Fibroblast of upper back skin (primary cell): ENCODE results near the gene NOM1.
"Not testable (repeated sequence)": the region's sequence is repeated elsewhere in the genome, so short reads cannot be mapped to it uniquely, and the experiment has no call there.

Source experiments
- DNase-seq: peaks from one replicate; pipeline ENCODE4 v3.0.0-alpha.2; 2013

NOM1 gene, protein sequence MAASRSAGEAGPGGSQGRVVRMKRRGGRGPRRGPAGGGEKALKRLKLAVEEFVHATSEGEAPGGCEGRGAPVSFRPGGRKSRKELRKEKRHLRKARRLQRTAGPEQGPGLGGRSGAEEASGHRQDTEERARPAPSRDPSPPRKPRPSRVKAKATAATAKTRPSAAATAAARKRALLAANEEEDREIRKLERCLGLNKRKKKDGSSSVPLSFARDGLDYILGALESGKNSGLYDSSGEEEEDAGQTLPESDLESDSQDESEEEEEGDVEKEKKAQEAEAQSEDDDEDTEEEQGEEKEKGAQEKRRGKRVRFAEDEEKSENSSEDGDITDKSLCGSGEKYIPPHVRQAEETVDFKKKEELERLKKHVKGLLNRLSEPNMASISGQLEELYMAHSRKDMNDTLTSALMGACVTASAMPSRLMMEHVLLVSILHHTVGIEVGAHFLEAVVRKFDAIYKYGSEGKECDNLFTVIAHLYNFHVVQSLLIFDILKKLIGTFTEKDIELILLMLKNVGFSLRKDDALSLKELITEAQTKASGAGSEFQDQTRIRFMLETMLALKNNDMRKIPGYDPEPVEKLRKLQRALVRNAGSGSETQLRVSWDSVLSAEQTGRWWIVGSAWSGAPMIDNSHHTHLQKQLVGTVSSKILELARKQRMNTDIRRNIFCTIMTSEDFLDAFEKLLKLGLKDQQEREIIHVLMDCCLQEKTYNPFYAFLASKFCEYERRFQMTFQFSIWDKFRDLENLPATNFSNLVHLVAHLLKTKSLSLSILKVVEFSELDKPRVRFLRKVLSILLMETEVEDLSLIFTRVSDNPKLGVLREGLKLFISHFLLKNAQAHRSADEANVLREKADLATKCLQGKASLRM

DNA sequence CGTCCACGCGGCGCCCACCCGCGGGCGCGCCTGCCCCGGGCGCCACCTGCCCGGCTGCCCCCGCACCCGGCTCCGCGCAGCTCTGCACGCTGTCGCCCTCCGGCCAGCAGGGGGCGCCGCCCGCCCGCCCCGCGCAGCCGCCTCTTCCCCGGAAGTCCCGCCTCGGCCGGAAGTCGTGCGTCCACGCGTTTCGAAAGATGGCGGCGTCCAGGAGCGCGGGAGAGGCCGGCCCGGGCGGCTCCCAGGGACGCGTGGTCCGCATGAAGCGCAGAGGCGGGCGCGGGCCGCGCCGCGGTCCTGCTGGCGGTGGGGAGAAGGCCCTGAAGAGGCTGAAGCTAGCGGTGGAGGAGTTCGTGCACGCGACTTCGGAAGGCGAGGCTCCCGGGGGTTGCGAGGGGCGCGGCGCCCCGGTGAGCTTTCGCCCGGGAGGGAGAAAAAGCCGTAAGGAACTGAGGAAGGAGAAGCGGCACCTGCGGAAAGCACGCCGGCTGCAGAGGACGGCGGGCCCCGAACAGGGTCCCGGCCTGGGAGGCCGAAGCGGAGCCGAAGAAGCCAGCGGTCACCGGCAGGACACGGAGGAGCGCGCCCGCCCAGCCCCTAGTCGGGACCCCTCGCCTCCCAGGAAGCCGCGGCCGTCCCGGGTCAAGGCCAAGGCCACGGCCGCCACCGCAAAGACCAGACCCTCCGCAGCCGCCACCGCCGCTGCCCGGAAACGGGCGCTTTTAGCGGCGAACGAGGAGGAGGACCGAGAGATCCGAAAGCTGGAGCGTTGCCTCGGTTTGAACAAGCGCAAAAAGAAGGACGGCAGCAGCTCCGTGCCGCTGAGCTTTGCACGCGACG, at the start of gene NOM1:
TSS of gene NOM1 (plus strand) at position 172 of the 840 bp plus-strand sequence. CDS start at position 198, 26 bp downstream.
- DNase-seq, result peak; percentile 83

DNA sequence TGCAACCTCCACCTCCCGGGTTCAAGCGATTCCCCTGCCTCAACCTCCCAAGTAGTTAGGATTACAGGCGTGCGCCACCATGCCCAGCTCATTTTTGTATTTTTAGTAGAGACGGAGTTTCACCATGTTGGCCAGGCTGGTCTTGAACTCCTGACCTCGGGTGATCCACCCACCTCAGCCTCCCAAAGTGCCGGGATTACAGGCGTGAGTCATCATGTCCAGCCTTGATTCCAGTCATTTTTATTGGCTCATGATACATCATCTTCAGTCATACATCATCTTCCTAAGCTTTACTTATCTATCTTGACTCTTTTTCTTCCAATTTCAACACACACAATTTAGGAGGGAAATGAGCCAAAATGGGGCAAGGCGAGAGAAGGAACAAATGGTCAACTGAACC, 49.4 kb upstream of the NOM1 start:
- not testable (repeated sequence) for DNase-seq

DNA sequence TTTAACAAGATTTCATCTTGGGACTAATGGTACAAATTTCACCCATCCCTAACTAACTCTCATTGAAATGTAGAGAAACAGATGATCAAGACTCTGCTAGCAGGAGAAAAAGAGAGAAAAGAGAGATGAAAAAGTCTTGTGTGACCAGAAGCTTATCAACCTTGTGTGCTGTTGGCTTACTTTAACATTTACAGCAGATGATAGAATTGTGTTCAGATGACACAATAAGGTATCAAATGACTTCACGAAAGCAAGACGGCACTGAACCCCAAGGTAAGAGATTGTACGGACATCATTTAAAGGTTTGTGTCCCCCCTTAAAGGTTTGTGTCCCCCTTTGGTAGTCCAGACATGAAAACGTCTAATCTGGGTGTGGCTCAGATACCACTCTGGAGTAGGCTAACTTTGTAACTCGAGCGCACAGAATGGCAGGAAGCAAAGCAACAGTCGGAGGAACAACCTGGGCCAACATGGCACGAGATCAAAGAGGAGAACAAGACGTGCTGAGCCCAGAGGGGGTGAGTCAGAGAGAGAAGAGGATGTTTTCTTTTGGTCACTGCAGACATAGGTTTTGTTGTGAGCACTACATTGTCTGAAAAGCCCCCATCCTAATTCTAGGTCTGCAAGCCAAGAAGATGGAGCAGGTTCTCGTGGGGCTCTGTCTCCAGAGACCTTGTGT, 46.1 kb upstream of the NOM1 start:
- peak; percentile 35 for DNase-seq

DNA sequence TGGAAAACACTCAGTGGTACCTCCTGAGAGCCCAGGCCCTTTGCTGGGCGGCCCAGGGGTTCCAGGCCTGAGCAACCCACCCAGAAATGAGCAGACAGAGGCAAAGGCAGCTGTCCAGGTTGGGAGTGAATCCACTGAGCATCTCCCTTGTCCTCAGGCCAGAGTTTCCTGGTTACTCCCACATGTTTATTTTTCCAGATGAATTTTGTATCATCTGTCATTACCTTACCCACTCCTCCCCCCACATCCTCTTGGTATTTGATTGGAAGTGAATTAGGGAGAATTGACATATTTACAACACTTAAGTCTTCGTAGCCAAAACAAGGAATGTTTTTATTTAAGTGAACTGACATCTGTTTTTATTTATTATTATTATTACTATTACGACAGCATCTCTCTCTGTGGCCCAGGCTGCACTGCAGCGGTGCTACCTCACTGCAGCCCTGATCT, 43.3 kb upstream of the NOM1 start:
- DNase-seq, result no peak

DNA sequence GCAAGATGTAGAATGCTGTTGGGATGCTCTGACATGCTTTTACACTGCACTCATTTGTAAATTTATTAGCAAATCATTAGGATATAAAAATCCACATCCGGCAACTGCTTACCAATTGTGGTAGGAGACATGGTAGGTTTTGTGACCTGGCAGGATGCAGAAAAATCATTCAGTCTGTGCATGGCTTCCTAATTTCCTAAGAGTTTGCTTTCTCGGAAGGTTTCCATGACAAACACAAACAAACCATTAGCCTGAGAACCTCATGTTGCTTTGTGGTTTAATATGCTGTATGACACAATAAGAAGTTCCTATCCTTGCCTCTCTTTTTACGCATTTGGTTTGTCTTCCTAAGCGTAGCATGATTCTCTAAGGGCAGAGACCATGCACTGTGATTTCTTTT, 41.9 kb upstream of the NOM1 start:
- peak; percentile 16 for DNase-seq

DNA sequence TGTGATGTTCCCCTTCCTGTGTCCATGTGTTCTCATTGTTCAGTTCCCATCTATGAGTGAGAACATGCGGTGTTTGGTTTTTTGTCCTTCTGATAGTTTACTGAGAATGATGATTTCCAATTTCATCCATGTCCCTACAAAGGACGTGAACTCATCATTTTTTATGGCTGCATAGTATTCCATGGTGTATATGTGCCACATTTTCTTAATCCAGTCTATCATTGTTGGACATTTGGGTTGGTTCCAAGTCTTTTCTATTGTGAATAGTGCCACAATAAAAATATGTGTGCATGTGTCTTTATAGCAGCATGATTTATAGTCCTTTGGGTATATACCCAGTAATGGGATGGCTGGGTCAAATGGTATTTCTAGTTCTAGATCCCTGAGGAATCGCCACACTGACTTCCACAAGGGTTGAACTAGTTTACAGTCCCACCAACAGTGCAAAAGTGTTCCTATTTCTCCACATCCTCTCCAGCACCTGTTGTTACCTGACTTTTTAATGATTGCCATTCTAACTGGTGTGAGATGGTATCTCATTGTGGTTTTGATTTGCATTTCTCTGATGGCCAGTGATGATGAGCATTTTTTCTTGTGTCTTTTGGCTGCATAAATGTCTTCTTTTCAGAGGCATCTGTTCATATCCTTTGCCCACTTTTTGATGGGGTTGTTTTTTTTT, 39.8 kb upstream of the NOM1 start:
- DNase-seq, result not testable (repeated sequence)

DNA sequence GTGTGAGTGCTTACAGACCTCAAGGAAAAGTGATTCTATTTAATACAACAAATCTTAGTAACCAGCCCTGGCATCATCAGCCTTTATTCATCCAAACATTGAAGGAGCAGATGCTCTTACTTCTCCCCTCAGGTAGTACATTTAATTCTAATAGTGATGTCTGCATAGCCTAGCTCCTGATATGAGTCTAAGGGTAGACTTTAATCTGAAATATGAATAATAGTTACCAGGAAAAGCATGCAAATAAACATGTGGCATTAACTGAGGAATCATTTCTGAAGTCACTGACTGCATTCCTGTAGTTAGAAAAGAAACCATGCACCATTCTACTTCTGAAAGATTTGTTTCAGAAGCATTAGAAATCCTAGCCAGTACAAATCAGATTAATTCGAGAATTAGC, 30.9 kb upstream of the NOM1 start:
- DNase-seq, result no peak

DNA sequence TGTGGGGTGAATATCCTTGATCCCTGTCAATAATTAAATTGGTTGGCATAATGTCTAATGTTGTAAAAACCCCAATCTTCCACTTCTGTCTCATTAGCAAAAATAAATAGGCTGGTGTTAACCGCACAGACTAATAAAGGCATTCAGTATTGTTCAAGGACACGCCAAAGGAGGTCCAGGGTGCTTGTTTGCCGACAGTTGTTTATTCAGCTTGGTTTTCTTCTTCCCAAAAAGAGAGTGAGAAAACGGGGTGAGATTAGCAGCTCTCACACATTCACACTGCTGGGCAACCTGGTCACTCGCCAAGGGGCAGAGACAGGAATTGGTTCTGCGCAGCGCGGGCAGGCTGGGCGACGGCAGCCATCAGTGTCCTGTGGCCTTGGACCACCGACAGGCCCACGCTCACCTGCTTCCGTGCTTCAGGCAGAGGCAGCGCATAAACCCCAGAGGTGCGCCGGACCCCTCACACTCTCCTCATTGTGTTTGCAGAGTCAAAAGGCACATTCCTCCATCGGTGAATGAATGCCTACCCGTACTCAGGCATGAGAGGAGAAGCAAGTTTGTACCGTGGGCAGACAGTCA, 30.3 kb upstream of the NOM1 start:
- DNase-seq, result no peak

DNA sequence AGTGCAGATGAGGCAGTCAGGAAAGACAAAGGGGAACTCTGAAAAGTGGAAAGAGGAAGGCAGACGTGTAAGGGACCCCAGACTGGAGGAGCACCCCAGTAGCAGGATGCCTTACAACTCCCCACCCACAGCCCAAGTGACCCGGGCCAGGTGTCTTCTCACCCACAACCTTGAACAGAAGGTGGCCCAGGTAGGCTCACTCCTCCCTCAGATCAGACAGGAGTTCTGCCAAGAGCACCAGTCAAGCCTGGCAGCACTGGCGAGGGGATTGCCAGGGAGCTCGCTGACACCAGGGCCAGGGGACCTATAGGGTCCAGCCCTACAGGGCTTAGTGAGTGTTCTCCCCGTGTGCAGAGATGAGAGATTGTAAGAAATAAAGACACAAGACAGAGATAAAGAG, 29.4 kb upstream of the NOM1 start:
- DNase-seq, result no peak

DNA sequence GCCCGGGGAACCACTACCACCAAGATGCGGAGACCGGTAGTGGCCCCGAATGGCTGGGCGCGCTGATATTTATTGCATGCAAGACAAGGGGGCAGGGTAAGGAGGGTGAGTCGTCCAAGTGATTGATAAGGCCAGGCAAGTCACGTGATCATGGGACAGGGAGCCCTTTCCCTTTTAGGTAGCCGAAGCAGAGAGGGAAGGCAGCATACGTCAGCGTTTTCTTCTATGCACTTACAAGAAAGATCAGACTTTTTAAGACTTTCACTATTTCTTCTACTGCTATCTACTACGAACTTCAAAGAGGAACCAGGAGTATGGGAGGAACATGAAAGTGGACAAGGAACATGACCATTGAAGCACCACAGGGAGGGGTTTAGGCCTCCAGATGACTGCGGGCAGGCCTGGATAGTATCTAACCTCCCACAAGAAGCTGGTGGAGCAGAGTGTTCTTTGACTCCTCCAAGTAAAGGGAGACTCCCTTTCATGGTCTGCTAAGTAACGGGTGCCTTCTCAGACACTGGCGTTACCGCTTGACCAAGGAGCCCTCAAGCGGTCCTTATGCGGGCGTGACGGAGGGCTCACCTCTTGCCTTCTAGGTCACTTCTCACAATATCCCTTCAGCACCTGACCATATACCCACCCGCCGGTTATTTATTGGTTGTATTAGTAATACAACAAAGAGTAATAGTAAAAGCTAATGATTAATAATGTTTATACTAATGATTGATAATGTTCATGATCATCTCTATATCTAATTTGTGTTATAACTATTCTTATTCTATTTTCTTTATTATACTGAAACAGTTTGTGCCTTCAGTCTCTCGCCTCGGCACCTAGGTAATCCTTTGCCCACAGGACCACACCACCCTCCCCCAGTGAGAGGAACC, 28.8 kb upstream of the NOM1 start:
- DNase-seq, result not testable (repeated sequence)

DNA sequence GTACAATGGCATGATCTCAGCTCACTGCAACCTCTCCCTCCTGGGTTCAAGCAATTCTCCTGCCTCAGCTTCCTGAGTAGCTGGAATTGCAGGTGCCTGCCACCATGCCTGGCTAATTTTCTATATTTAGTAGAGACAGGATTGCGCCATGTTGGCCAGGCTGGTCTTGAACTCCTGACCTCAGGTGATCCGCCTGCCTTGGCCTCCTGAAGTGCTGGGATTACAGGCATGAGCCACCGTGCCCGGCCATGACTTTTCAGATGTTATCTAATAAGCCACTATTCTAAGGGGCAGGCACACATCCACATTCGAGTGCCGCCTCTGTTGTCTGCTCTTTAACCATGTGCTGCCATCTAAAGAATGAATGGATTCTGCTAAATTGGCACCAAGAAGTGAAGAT, 27.2 kb upstream of the NOM1 start:
- DNase-seq, result not testable (repeated sequence)

DNA sequence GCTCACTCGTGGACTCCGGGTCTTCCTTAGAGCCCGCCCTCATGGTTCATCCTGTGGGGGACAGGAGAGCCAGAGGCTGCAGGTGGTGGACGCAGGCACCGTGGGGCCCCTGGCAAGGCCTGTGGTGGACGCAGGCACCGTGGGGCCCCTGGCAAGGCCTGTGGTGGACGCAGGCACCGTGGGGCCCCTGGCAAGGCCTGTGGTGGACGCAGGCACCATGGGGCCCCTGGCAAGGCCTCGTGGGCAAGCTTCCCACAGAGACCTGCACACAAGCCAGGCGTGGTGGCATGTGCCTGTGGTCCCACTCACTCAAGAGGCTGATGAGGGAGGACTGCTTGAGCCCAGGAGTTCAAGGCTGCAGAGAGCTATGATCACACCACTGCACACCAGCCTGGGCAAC, 23.7 kb upstream of the NOM1 start:
- not testable (repeated sequence) for DNase-seq

DNA sequence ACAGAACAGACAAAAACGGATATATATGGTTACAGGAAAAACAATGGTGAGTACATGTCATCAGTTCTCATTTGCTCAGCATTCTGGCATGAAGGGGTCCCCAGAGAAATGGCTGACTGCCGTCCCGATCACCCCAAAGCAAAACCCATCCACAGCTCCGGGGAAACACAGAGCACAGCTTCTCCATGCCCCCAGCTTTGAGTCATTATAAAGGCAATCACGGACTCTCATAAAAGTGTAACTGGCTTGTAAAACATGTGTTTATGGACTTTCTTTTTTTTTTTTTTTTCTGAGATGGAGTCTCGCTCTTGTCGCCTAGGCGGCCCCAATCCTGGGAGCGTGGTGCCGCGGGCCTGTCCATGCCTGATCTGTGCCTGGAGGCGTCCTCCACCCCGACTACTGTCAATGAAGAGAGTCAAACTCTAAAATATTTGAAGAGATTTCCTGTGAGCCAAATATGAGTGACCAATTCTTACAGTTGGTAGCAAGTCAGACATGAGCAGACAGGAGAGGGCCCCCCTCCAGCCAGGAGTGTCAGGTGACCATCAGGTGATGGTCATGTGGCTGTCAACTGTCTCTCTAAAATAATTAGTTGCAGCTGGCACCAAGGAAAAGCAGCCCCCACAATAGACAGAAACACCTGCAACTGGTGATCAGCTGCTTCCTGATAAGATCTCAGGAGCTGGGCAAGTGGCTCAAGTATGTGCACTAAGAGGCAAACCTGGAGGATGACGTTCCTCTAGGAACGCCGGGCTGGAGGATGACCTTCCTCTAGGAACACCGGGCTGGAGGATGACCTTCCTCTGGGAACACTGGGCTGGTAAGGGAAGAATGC, 21.7 kb upstream of the NOM1 start:
- DNase-seq, result no peak

DNA sequence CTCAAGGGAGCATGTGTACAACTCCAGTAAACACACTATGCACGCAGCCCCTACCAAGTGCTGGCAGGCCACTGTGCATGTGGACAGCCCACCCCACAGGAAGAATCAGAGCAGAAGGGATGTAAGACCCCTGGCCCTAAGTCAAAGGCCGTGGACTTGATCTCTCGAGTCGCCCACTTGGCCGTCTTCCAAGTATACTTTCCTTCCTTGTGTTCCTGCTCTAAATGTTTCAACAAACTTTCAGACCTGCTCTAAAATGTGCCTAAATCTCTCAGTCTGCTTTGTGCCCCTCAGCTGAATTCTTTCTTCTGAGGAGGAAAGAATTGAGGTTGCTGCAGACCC, 21.1 kb upstream of the NOM1 start:
- DNase-seq, result no peak

DNA sequence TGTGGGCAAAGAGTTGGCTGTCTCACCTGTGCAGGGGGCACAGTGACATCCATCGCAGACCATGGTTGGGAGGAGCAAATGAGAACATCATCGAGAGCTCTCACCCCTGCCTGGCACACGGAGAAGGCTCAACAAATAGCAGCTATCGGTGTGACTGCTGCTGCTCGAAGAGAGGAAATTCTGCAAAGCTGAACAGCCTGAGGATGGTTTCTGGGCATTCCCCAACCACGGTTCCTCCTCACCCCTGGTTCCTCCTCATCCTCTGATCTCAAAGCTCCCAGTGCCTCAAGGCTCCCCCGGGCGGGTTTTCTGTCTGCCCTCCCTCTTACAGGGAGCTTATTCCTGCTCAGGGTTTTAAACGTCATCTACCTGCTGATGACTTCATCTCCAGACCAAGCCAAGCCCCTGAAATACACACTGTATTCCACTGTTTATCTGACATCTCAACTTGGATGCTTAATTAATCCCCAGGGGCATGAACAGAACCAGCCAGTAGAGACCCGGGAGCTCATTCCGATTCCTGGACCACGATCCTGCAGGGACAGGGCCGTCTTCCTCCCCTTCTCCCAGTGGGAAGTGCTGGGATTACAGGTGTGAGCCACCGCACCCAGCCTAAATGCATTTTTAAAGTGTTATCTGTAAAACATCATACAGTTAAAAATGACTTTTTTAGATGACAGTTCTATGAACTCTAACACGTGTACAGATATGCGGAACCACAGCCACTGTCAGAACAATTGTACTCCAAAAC, 19.5 kb upstream of the NOM1 start:
- DNase-seq, result no peak

DNA sequence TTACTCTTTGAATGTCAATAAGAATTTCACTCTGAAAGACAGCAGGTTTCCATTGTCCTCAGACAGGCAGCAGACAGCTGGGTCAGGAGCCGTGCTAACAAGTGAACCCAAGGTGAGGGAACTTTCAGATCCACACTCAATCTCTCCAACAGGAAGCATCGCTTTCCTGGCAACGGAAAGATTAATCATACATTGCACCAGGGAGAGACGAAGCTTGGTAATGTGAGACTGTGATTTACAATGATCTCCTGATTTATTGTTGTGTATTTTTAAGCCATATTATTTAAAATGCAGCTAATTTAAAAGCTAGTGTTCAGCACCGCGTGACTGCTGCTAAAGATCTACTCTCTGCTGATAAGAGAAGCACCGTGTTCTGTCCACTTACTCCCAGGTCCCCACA, 17.5 kb upstream of the NOM1 start:
- no peak for DNase-seq

DNA sequence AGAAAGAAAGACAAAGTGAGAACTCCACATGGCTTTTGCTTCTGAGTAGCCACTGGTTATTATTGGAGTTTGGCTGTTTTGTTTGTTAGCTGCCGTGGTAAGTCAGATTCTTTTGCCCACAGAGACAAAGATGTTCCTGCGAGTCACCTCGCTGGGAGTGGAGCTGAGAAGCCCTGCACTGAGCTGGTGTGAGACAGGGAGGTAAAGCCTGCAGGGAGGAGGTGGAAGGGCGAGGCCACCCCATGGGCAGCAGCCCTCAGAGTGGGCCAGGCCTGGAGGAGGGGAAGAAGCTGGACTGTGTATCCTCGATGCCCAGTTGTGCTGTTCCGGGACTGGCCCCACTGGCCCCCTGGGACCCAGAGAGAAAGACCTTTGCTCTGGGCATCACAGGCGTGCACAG, 14.3 kb upstream of the NOM1 start:
- no peak for DNase-seq

DNA sequence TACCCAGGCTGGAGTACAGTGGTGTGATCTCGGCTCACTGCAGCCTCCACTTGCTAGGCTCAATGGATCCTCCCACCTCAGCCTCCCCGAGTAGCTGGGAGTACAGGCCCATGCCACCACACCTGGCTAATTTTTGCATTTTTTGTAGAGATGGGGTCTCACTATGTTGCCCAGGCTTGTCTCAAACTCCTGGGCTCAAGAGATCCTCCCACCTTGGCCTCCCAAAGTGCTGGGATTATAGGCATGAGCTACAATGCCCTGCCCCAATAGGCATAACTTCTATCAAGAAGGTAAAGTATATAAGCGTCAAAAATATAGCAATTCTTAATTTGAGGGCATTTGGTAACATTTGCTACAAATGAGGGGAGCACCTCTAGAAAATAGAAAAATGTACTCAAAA, 12.7 kb upstream of the NOM1 start:
- DNase-seq, result not testable (repeated sequence)
